ENCODE measurements around the gene GNAL. TPM values are rescaled to one million over a fixed set of nuclear protein-coding genes. Genes with fewer than 3 reads are reported as not detected.

GNAL gene
- total RNA-seq, 1 donor from 2014 or later = 49.8 TPM

DNA sequence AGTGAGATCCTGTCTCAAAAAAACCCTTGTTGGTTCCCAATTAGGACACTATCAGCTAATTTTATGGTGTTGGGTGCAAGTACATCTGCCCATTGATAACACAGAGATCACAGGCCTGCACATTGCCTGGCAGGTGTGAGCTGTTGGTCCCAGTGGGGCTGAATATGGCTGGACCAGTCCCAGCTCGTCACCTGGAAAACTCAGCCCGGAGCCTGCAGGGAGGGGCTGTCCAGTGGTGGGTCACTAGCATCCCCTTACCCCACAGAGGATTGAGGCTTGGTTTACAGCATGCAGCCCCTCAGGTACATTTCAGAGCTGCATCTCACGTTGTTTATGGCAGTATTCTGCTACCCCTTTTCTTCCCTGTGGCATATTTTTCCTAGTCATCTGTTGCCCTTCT lies 121.3 kb downstream of the GNAL start:
- no peak for DNase-seq

DNA sequence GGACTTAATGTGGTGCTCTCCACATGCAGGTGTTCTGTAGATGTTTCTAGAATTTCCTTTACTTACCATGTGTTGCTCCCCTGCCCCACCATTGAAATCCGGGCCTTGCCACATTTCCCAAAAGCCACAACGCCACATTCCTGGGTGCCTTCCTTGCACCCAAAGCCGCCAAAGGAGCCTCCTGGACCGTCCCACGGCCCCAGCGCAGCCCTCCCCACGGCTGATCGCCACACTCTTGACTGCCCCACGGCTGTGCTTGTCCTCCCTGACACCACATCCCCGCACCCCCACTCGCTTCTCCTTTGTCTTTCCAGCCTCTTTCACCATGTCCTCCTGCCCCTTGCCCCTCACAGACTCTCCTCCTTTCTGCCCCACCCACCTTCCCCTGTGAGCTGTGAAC lies 121.9 kb downstream of the GNAL start:
- no peak for DNase-seq

DNA sequence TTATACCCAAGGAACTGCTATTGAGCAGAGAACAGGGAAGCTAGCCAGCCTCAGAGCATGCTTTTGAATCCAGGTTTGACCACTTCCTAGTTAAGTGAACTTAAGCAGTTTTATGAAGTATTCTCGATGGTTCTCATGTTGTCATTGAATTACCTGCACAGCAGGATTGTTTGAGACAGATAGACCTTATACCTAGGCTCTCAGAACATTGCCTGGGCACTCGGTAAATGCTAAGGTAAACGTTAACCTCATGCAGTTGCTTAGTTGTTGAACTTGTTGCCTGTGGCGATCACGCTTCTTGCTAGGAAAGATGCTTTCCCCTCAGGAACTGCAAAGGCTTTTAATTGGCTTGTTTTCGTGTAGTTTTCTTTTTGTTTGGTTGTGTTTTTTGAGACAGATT lies 128.2 kb downstream of the GNAL start:
- DNase-seq = no peak

DNA sequence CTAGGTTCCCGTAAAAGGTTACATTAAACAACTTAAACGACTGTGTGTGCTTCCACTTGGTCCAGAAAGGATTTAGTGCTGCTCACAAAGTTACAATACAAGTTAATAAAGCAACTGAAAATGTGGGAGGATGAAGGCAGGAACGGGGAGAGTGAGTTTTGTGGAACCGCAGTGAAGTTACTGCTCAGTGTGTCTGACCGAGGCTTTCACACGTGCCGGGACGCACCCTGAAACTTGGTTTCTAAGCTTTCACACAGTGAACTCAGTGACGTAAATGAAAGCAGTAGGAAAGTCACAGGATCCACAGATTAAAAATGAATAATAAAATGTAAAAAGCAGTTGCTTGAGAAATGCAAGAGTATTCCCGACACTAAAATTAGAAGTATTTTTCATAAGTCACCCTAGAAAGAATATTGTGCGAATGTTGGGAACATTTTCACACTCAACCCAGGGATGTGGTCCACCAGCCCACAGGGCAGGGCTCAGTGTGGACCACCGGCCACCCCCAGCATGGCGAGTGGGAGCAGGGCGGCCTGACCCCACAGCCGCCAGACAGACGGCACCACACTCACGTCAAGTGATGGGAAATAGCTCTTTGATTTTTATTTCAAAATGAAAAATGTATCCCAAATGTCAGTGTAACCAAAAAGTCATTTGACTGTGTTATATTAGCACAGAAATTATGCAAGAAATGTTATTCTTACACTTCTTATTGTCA lies 129.6 kb downstream of the GNAL start:
- no peak for DNase-seq

DNA sequence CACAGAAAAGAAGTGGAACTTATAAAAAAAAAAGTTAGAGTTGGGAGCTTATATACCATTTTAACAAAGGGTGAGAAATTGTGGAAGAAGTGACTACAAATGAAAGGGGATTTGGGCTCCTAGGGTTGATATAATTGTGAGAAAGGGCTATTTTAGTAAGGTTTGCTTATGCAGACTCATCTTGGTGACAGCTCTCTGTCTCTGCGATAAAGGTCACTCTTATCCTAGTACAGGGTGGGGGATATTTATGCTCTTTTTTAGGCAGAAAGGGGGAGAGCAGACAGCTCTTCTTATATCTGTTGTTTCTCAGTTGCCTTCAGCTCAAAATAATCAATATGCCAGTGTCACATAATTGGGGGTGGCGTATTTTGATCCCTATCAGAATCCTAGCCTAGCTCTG lies 130.9 kb downstream of the GNAL start:
- DNase-seq = no peak

DNA sequence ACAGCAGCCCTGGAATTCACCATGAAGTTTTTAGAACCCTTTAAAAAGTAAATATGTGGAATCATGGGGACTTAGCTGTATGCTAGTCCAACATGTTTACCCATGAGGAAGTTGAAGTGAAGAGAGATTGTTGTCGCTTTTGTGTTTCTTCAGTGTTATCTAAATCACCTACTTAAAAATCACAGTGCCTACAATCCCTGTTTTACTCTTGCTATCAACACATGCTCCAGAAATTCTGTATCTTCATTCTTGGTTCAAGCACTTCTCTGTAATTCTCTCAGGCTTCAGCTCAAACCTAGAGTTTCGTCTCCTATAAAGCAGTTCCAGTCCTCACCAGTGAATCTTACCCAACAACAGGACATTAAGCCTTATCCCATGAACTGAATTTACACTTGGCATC lies 131.6 kb downstream of the GNAL start:
- DNase-seq = no peak

DNA sequence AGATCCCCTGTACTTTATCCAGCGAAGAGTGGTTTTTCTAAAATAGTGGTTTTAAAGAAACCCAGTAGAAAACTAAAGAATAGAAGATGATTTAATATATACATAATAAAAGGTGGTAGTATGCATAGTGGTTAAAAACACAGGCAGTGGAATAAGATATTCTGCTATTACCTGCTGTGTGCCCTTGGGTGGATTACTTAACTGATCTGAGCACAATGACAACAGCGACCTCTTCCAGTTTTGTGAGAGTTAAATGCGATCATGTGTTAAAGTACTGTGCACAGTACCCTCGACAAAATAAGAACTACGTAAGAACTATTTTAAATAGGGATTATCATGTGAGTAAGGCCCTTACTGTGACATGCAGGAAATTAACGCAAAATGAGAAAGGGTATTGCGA lies 132.1 kb downstream of the GNAL start:
- no peak for DNase-seq

DNA sequence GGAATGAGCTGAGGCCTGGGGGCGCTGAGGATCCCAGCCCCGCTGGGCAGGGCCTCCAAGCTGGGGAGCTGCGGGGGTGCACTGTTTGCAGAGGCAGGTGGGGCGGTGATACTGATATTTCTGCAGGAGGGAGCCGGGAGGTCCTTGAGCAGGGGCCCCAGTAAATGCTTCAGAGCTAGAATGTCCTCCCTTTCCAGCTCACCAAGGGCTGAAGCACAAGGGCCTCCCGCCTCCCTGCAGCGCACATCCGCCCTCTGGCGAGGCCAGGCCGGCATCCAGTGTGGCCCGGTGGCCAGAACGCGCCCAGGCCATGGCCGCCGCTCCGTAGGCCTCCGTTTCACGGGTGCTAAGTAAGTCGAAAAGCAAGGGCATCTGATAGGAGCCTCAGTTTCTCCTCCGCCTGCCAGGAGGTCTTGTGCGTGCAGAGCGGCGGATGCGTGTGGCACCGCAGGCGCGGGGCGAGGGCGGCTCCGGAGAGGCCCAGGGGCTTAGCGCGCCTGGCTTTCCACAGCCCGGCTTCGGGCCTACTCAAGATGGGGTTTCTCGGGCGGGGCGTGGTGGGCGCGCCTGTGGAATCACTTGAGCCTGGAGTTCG lies 132.7 kb downstream of the GNAL start:
- DNase-seq = no peak

DNA sequence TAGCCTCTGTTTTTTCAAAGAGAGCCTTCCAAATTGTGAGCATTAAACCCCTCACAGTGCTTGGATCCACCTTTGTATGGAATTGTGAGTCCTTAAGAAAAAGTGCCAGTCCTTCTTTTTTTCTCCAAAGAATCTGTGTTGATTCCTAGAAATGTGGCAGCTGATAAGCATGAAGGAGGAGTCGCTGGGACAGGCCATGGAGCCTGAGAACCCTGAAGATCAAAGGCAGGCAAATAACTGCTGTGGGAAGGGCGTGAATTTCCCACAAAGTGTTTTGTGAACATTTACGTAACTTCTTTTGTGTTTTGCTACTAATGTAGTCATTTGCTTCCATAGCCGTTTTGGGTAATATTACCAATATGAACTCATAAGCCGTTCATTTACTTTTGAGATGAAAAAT lies 134.5 kb downstream of the GNAL start:
- DNase-seq = no peak

DNA sequence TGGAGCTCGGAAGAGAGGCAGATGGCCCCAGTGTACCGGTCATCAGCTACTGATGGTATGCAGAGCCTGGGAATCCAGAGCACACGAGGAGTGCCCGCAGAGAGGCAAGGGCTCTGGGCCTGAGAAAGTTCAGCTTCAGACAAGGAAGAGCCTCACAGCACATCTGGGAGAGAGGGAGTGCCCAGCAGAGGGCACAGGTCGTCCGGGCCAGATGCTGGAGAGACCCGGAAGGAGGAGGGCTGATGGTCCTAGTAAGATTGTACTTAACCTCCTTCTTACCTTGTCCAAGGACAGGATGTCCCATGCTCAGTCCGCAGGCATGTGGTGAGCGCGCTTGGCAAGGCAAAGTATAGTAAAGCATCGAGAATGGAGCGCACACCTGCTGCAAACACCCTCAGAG lies 137.8 kb downstream of the GNAL start:
- DNase-seq = no peak

DNA sequence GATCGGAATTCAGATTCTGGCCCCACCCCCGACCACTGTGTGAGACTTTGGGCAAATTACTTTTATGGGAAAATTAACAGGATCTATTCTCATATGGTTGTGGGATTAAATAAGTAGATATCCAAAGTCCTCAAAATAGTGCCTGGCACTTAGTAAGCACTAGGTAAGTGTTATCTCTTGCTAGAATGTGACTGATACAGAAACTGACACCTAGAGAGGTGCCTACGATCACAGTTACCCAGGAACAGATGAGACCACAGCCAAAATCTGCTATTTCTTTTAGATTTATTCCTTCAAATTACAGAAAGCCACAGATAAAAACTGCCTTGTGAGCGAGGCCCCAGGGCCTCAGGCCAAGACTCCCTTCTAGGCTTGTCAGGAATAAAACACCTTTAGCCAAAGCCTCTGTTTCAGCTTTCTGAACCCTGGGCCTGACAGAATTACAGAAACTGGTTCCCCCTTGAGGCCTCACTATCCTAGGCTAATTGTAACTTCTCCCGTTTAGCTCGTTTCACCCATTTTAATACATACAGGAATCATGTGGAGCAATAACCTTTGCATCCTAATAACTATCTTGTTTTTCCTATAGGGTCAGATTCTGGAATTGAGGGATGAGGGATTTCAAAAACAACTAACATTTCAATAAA lies 139.8 kb downstream of the GNAL start:
- DNase-seq = no peak

DNA sequence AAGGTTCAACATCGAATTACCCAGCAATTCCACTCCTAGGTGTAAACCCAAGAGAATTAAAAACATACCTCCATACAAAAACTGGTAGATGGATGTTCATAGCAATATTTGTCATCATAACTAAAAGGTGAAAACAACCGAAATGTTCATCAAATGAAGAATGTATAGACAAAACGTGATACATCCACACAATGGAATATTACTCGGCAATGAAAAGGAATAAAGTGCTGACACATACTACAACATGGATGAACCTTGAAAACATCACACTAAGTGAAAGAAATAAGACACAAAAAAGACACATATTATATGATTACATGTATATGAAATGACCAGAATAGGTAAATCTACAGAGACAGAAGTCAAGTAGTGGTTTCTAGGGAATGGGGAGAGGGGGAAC lies 141.5 kb downstream of the GNAL start:
- no peak for DNase-seq

DNA sequence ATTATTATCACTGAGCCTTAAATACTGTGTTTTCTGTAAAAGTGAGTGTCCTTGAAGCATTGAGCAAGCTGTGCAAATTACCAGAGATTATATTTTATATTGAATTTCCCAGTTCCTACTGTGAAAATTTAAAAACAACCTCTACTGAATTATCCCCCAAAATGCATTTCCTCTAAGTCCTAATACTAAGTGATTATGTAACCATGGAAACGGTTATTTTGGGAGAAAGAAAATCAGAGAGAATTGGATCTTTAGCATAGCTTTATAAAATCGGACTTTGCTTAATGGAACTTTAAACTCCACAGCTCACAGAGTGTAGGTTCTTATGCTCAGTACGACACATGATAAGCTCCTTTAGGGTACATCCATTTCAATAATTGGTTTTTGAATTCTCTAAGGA lies 142.9 kb downstream of the GNAL start:
- no peak for DNase-seq

DNA sequence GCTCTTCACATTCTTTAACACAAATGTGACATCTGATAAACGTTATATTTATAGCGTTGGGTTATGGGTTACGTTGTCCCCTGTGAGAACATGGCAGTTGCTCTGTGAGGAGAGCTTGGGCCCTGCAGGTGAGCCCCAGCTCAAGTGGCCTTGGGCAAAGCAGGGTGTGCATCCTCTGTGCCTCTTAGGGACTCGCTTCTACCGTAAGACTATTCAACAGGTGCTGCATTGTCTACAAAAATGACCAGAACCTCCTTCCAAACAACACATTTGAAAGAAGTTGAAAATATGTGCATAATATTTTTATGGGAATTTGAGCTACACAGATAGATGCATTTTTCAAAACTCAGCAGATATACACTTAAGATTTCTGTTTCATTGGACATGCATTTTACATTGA lies 145.7 kb downstream of the GNAL start:
- DNase-seq = no peak

DNA sequence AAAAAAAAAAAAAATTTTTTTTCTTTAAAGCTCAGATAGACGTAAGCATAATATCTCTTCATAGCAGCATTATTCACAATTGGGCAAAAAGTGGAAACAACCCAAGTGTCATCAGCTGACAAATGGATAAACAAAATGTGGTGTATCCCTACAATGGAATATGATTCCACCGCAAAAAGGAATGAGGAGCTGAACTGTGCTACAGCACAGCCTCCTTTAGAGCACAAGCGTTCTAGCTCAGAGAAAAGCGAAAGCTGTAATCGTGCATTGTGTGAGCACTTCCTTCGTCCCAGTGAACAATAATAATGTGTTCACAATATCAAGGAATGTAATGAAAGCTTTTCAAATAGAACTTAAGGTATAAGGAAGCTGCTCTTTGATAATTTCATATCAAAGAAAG lies 150.5 kb downstream of the GNAL start:
- no peak for DNase-seq

DNA sequence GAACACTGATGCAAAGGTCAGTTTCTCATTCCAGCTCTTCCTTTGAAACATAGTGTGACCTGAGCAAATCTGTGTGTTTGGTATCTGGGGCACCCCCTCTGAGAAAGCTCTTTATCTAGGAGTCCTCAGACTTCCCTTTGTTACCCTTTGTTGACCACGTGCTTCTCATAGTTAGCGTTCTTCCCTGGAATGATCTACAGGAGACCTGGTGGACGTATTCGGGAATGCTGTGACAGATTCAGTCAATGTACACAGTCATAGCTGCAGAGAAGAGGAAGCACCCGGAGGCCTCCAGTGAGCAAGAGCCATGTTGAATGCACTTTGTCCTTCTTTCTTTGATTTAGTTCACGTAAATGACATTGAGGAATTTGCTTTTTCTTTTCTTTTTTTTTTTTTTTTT lies 151.4 kb downstream of the GNAL start:
- no peak for DNase-seq

DNA sequence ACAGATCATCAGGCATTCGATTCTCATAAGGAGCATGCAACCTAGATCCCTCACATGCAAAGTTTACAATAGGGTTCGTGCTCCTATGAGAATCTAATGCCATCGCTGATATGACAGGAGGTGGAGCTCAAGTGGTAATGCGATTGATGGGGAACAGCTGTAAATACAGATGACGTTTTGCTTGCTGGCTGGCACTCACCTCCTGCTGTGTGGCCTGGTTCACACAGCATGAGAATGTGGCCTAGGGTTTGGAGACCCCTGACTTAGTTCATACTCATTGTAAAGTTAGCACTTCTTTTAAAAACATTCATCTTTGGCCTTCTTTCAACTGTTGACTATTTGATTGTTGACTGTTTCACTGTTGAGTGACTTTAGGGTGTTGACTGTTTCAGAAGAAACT lies 153.5 kb downstream of the GNAL start:
- no peak for DNase-seq

DNA sequence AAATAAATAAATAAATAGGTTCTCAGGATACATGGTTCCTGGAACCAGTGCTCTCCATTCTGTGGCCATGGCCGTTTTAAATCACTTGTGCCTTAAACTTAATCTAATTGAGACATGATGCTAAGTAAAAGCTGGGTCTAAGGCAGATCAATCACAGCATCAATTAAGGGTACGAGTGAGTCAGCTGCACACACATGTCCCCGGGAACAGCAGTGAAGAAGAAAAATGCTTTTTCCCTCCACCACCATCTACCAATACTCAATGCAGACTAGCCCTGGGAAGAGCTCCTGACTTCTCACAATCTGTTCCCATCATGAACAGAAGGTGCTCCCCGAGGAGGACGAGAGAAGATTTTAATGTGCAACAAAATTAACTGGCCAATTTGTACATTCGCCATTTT lies 155.4 kb downstream of the GNAL start:
- no peak for DNase-seq

DNA sequence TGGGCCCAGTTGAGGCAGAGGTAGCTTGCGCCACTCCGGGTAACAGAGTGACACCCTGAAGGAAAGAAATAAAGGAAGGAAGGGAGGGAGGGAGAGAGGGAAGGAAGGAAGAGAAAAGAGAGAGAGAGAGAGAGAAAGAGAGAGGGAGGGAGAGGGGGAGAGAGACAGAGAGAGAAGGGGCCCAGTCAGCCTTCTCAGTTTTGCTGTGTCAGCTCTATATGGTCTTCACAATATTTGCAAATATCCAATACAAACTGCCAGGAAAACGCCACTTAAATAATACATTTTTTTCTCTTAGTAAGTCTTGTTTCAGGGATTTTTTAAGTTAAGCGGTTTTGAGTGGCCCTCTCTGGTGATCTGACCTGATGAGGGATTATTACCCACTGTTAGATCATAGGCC lies 156.6 kb downstream of the GNAL start:
- no peak for DNase-seq

DNA sequence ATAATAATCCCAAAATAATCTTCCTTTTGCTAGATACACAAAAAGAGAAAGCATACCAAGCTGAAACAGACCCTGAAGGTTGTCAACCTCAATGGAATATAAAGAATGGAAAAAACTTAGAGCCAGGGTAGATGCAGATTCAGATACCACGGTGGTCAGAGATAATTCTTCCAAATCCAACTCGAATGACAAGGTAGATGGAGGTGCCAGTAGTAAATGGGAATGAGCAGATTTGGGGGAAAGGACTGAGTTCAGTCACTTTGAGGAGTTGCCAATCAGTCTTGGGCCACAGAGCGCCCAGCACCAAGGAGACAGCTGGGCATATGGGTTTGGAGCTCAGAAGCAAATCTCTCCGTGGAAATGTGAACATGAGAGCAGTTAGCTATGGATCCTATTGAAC lies 158.7 kb downstream of the GNAL start:
- DNase-seq = no peak

DNA sequence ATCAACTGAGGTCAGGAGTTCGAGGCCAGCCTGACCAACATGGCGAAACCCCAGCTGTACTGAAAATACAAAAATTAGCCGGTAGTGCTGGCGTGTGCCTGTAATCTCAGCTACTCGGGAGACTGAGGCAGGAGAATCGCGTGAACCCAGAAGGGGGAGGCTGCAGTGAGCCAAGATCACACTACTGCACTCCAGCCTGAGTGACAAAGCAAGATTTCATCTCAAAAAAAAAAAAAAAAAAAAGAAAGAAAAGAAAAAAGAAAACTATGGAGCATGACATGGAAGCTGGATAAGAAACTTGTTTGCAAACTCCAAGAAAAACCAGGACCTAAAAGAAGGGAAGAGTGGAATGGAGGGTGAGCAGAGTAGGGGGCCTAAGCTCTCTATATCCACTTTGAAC lies 160.2 kb downstream of the GNAL start:
- no peak for DNase-seq

DNA sequence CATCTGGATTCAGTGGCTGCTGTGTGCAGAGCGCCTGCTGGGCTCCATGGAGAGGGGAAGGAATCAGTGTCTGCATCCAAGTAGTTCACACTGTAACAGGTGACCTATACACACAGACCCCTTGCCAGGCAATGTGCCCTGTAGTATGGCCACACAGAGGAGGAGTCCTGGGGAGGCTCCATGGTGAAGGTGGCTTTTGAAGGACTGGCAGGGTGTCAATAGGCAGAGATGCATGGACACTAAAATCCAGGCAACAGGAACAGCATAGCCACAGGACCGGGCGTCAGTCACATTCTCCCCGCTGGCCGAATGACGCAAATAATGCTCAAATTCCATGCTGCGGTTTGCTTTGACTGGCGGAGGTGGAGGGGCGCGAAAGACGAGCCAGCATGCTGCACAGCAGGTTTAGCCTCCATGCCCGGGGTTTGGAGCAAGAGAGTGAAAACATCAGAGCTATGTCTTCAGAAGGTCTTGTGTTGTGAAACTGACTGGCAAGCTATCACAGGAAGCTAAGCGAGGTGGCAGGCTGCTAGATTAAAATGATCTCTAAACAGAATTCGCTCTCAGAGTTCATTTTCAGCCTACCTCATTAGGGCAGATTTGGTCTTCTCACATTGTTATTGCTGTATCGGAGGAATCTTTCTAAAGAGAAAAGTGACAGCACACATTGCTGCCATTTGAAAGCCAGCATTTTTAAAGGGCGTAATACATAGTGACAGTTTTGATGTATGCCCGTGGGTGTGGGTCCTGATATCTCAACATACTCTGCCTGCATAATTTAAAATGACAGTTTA lies 161.0 kb downstream of the GNAL start:
- DNase-seq = peak; percentile 48

DNA sequence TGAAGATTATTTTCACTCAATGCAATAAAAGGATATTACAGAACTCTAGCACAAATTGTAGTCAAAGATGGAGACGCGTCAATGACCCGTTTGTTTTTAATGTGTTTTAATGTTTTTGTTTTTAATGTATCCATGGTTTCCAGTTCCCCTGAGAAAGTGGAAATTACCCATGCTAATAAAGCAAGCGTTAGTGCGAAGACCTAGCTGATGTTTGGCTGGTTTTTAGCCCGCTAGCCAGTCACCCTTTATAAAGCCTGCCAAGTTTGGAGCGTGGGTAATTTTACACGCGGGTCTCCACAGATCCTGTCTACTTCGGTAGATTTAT lies 161.7 kb downstream of the GNAL start:
- no peak for DNase-seq

Measured in occipital lobe (tissue), 2 donors.